ENCODE measurements around the gene MACROD2.

The MACROD2 gene

DNA sequence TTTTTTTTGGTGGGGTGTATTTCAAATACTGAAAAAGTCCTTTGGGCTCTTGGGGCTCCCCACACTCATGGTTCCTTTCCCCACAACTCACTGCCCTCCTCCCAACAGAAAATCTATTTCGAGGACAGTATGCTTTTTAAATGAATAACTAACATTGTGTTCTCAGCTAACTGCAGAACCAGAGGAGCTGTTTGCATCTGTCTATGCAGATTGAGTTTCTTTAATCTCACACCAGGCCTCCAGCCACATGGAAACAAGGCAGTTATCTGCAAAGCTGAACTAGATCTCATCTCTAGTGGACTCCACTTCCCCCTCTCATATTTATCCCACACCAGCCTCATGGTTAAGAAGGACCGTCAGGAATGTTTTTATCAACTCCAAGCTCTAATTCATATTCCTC lies 1622.8 kb downstream of the MACROD2 start:
- in situ Hi-C loops (cut with MboI; ENCODE audit: low sequenced_read_pairs): no loop called here

DNA sequence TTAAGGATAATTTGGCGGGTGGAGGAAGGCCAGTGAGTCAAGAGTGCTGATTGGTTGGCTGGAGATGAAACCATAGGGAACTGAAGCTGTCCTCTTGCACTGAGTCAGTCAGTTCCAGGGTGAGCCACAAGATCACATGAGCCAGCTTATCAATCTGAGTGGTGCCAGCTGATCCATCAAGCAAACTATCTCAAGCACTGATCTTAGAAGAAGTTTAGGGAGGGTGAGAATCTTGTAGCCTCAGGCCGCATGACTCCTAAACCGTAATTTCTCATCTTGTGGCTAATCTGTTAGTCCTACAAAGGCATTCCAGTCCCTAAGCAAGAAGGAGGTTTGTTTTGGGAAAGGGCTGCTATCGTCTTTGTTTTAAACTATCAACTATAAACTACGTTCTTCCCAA lies 1623.6 kb downstream of the MACROD2 start:
- in situ Hi-C loops (cut with MboI; ENCODE audit: low sequenced_read_pairs): no loop called here

DNA sequence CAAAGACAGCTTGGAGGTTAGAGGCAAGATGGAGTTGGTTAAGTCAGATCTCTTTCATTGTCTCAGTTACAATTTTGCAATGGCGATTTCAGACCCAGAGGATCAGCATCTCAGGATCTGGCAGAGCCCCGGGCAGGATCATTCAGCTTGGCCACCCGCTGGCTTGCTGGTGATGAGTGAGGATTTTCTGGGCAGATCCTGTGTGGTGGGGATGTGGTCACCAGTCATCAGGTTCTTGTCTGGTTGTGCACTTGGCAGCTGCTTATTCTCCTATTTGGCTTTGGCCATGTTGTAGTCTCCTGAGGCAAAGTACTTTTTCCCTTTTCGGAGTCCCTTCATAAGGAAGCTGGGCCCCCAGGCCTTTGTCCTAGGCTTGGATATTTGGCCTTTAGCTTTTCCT lies 1624.0 kb downstream of the MACROD2 start:
- in situ Hi-C loops (cut with MboI; ENCODE audit: low sequenced_read_pairs): no loop called here

DNA sequence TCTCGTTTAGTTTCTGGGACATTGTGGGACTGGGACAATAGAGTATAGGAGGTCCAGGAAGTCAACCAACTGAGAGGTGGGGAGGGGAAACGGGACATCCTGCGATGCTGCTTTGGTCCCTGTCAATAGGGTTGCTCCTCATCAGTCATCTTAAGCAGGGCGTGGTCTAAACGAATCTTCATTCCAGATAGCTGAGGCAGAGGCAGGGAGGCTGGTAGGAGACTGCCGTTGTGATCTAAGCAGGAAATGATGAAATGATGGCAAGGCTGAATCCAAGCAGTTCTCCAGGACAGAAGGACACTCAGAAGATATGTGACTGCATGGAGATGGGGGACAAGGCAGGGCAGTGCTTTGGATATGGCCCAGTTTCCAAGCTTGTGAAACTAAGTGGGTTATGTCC lies 1624.5 kb downstream of the MACROD2 start:
- in situ Hi-C loops (cut with MboI; ENCODE audit: low sequenced_read_pairs): no loop called here

DNA sequence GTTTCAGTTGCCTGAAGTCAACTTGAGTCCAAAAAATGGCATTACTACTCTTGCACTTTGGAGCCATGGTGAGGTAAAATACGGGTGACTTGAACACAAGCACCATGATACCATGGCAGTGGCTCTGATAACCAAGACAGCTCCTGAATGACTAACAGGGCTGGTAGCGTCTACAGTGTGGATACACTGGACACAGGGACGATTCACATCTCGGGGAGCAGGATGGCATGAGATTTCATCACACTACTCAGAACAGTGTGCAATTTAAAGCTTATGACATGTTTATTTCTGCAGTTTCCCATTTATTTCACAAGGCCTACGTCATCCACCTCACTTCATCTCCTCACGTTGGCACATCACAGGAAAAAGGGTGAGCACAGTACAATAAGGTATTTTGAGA lies 1627.1 kb downstream of the MACROD2 start:
- in situ Hi-C loops (cut with MboI; ENCODE audit: low sequenced_read_pairs): no loop called here

DNA sequence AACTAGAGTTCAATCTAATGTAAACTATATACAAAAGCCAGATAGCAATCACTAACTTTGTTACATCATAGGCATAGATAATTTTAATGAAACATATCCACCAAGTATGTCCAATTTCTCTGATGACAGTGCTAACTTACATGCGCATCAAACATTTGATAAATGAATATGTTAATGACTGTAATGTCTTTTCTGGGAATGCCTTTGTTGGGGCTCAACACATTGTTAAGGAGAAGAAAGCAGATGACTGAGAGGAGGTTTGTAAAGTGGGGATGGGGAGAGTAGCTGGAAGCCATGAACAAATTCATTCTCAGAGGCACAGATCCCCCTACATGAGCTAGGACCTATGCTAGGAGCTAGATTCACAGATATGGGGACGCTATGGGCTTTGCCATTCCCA lies 1627.9 kb downstream of the MACROD2 start:
- in situ Hi-C loops (cut with MboI; ENCODE audit: low sequenced_read_pairs): no loop called here

DNA sequence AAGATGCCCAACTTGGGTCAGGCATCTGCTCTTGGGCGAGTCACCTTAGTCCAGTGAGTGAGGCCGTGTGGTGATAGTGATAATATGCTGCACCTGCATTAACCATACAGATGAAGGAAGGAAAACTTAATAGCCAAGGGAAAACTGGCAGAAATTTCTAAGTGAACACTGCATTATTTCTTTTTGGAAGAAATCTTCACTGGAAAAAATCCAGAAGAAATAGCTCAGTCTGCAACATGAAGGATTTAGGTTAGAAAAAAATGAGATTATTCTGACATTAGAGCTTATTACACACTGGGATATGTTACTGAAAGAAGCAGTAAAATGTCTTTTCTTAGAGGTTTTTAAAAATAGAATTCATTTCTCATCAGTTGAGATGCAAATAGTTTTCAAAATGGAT lies 1630.7 kb downstream of the MACROD2 start:
- in situ Hi-C loops (cut with MboI; ENCODE audit: low sequenced_read_pairs): no loop called here

DNA sequence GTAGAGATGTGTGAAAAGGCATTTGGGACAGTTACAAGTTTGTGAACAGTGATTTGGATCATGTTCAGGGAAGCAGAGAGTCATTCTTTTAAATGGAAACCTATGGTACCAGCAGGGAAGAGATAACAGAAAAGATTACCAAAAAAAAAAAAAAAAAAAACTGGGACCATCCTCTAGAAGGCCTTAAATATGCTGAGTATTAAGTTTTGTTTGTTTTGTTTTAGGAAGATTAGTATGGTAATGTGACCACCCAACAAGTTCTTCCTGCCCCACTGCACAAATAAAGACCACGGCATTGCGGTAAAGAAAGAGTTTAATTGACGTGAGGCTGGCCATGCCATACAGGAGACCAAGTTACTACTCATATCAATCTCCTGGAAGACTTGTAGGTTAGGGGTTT lies 1631.8 kb downstream of the MACROD2 start:
- in situ Hi-C loops (cut with MboI; ENCODE audit: low sequenced_read_pairs): no loop called here

DNA sequence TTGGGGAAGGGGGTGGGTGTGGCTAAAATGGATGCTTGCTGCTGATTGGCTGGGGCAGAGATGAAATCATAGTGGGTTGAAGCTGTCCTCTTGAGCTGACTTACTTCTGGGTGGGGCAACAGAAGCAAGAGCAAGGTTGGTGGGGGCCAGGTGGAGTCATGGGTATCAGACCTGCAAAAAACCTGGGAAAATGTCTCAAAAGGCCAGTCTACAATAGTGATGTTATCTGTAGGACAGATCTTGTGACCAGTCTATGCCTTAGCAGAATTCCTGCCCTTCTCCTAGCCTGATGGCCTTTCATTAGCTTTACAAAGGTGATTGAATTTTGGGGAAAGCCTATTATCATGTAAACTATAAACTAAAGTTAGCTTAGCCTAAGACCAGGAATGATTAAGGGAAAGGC lies 1632.2 kb downstream of the MACROD2 start:
- in situ Hi-C loops (cut with MboI; ENCODE audit: low sequenced_read_pairs): no loop called here

DNA sequence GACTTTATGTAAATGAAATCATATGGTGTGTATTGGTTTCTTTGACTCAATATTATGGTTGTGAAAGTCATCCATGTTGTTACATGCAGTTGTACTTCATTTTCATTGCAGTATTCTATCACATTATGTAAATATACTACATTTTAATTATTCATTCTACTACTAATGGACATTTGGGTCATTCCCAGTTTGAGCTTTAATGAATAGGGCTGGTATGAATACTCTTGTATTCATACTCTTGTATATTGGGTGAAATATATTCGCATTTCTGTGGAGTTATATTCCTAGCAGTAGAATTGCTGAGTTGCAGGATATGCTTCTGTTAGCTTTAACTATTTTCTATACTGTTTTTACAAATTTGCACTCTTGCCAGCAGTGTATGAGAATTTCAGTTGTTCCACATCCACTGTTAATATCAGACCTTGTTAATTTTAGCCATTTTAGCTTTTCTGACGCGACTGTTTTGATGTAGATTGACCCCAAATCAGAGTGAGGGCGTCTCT lies 1633.6 kb downstream of the MACROD2 start:
- in situ Hi-C loops (cut with MboI; ENCODE audit: low sequenced_read_pairs): no loop called here

DNA sequence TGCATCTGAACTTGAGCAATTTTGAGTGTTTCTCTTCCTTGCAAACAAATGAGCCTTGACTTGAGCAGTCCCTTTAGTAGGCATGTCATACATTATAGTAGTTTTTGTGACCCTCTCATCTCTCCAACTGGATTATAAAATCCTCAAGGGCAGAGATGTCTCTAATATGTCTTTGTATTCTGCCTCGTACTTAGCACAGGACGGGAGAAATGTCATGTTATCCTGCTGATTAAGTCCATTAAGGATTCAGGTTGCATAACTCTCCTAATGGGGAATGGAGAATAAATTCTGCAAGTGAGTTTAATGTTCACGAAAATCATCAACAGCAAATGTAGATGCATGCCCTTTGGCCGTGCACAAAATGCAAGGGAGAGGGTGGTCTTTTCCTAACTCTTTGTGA lies 1635.0 kb downstream of the MACROD2 start:
- in situ Hi-C loops (cut with MboI; ENCODE audit: low sequenced_read_pairs): no loop called here

DNA sequence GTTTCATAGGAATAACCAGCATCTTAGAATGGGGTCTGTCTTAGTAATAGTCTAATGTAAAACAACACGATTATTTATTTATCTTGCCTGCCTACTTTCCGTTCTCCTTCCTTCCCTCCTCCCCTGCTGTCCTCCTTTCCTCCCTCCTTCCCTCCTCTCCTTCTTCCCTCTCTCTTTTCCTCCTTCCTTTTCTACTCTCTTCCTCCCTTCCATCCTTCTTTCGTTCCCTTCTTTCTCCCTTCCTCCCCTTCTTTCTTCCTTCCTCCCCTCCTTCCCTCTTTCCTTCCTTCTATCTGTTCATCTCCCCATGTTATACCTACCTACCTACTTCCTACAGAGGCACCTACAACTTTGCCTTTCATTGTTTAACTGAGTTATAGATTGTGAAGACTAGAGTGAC lies 1637.4 kb downstream of the MACROD2 start:
- in situ Hi-C loops (cut with MboI; ENCODE audit: low sequenced_read_pairs): no loop called here

DNA sequence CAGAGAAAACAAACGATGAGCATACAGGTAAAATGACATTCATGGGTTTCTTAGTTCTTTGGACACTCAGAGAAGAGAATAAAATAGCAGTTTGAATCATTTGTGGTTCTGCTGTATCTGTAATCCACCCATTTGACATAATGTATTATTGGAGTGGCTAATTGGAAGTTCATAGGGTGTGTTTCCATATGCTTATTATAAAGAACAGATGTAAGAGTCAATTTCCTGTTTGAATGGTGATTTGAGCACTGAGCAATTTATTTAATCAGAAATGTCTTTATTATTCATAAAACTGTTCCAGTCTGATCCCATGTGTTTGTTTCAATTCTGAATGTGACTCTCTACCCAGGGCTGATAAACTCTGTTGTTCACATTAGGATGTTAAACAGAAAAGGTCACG lies 1638.8 kb downstream of the MACROD2 start:
- in situ Hi-C loops (cut with MboI; ENCODE audit: low sequenced_read_pairs): no loop called here

DNA sequence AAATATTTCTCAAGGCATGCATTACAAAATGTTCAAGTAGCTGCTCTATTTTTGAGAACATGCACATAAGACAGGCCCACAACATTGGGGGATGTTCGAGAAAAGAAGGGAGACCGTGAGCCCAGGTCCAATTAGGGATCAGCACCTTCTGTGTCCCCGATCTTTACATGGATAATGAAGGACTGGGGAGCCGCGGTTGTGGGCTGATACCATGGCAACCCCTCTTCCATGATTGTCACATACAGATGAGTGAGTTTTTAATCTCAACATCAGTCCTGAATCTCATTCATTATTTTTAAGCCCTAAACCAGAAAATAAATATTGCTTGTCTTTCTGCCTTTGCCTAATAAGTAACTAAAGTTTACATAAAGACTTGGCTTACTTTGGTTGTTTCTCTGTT lies 1642.2 kb downstream of the MACROD2 start:
- in situ Hi-C loops (cut with MboI; ENCODE audit: low sequenced_read_pairs): no loop called here

DNA sequence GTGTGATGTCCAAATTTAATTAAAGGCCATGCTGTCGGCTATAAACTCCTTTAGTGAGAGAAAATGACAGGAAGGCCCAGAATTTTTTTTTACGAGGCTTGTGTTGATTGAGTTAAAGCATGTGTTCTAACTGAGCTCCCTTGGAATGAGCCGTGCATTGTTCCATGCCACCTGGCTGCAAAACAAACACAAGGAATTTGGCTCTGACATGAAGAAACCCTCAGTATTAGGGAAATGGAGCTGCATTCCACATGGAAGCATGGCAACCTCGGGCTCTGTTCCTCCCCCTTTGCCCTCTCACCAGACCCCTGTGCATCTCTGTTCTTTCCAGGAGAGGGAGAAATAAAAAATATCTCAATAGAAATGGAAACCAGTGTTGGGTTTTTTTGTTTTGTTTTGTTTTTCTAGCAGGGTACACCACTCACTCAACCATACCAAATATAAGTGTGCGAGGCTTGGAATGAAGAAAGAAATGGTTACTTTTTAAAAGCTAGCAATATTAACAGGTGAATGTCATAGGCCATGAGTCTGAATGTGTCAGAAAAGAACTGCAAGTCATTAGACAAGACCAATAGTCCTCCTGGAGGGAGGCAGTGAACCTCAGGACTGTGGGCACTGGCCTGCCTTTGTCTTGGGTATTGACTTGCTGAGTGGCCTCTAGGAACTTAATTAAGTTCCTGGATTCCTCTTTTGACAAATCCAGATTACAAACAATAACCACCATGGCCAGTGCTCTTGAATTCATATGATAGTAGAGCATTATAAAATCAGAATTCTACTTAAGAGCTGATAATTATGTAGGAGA lies 1642.8 kb downstream of the MACROD2 start:
- in situ Hi-C loops (cut with MboI; ENCODE audit: low sequenced_read_pairs): no loop called here

DNA sequence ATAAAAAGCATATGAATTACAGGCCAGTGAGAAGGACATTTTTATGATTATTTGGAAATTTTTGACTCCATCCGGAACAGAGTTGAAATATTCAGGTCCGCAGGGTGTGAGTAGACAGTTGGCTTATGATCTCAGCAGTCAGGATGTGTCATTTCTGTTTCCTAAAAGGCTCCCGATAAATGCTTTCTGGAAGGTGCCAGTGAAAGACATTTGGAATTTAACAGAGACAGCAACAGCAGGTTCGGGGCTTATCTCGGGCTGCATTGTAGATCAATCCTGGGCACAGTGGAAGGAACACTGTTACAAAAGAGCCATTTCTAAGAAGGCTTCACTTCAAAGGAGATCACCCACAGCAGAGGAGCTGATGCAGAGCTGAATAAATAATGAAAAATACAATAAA lies 1643.5 kb downstream of the MACROD2 start:
- in situ Hi-C loops (cut with MboI; ENCODE audit: low sequenced_read_pairs): no loop called here

DNA sequence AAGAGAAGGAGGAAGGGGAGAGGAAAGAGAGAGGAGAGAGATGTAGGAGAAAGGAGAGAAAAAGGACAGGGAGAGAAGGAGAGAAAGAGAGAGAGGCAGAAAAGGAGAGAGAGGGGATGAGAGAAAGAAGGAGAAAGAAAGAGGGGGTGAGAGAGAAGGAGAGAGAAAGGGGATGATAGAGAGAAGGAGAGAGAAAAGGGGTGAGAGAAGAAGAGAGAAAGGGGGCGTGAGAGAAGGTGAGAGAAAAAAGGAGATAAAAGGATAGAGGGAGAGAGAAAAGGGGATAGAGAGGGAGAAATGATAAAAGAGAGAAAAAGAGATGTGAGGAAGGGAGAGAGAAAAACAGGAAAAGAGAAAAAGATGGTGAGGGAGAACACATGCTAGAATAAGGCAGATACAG lies 1644.5 kb downstream of the MACROD2 start:
- in situ Hi-C loops (cut with MboI; ENCODE audit: low sequenced_read_pairs): no loop called here

DNA sequence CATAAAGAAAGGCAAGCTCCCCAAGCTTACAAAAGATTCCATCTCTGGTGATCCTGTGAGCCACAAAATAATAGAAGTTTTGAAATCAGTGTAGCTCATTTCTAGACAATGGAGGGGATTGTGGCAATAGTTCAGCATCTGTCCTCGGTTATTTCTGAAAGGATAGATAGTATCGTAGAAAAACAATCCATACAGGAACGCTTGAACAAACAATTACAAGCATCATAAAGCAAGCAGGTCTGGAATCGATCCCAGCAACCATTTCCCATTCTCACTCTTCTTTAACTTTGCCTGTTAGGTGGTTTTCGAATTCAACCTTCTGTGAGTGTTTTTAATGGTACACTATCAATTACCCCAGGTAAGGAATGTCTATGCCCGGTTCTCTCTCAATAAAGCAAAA lies 1646.8 kb downstream of the MACROD2 start:
- in situ Hi-C loops (cut with MboI; ENCODE audit: low sequenced_read_pairs): no loop called here

DNA sequence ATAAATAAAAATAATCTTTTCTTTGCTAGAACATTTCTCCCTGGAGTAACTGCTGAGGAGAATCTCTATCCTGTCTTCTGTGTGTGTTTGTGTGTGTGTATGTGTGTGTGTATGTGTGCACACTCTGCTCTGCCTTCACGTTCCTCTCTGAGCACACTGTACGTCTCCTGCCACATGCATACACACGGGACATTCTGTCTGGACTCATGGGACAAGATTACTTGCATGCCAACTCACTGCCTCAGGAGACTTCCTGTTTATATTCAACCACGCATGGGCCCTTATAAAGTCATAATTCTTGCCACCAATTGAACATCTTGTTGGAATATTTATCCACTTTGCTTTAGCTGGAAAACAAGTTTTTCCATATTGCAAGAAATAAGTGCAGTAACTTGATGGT lies 1647.4 kb downstream of the MACROD2 start:
- in situ Hi-C loops (cut with MboI; ENCODE audit: low sequenced_read_pairs): no loop called here

DNA sequence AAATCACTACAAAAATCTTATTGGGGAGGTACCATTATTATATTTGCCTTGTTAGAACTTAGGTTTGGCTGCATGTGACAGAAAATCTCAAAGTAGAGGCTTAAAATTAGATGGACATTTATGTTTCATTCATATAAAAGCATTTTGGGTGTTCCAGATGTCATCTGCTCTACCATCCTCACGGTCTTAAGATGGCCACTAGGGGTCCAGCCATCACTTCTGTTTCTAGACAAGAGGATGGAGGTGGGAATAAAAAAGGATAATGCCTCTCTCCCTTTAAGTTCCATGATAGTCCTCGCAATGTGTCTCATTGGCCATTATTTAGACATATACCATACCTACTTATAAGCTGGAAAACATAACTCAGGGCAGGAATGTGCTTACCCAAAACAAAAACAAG lies 1648.4 kb downstream of the MACROD2 start:
- in situ Hi-C loops (cut with MboI; ENCODE audit: low sequenced_read_pairs): no loop called here

DNA sequence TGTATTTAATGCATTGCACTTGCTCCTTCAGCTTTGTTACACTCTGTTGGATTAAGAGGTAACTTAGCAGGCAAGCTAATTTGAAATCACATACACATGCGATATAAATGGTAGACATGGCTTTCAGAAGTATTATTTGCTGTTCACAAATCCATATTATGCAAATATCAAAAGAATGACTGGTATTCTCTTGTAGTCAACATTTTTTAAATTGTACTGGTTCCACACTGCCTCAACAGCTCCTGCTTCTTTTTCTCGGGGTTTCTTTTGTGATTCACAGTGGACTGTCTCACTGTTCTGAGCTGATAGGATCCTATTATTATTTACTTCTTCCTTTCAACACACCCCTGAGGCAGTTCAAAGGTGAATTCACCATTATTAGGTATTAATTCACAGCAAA lies 1650.5 kb downstream of the MACROD2 start:
- in situ Hi-C loops (cut with MboI; ENCODE audit: low sequenced_read_pairs): no loop called here

DNA sequence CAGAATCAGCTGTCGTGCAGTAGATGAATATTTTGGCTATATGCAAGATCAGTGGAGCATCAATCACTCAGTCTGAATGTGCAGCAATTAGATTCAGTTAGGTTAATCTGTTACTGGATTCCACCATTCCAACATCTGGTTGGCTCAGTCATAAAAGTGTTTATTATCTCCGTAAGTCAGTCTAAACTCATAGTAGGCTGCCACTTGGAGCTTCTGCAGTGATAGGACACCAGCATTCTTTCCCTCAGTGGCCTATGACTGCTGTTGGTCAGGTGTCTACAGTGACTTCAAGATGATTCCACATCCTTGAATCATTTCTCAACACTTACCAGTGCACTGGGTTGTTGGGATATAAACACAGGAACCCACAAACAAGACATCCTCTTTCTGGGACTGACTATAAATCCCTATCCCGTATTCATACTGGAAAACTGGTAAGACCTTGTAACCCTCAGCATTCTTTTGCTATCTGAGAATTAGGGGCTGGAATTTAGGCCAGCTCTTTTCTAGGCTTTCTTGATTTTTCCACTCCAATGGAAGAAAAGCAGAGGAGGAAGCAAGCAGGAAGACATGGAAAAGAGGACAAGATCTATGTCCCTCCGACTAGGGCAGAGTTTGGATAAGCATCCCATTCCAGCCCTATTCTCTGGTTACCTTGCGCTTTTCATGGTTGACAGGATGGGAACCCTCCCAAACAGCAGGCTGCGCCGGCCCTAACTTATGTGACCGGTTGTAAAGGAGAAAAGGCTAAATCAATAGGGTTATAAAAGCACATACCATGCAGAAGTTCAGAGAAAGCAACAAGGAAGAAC lies 1658.3 kb downstream of the MACROD2 start:
- in situ Hi-C loops (cut with MboI; ENCODE audit: low sequenced_read_pairs): no loop called here

Data from HL-60/S4 (cell line).